Activated naive CD4-positive, alpha-beta T cell treated with anti-CD3 and anti-CD28 coated beads, Interleukin-2, amount 50 U/mL, for 72 hours (primary cell): ENCODE data around the gene ZFR2. TPM values are rescaled to one million over a fixed set of nuclear protein-coding genes. Genes with fewer than 3 reads are reported as not detected.
"Not testable (repeated sequence)": the region's sequence is repeated elsewhere in the genome, so short reads cannot be mapped to it uniquely, and the experiment has no call there.

Source experiments
- ATAC-seq, 2 donors: fragments of 150-1000 bp; cut with Tn5 transposase; 2 replicates each; pipeline ENCODE4 v1.10.0; 2021; ENCODE audit warnings: mild to moderate bottlenecking in 2 of 2, moderate library complexity in 2 of 2
- DNase-seq, 2 donors: peaks; one replicate each; pipeline ENCODE4 v3.0.0; 2021 to 2022; ENCODE audit warnings: low spot score in 2 of 2
- H3K27ac Mint-ChIP-seq, 2 donors: one replicate each; pipeline ENCODE4 v1.8.0; 2022; ENCODE audit warnings: mild to moderate bottlenecking in 2 of 2, mixed read lengths in 2 of 2
- H3K36me3 Mint-ChIP-seq, 2 donors: one replicate each; pipeline ENCODE4 v1.8.0; 2022; ENCODE audit warnings: mixed read lengths in 2 of 2
- H3K9me3 Mint-ChIP-seq, 2 donors: one replicate each; pipeline ENCODE4 v1.8.0; 2022; ENCODE audit warnings: mixed read lengths in 2 of 2
- total RNA-seq, 2 donors: library from RNA; stranded (reverse); gene quantifications; one replicate each; pipeline ENCODE4 v1.2.3, GENCODE V29; 2022

ZFR2 gene
- total RNA-seq, 2 donors from 2014 or later: 0.11 to 0.70 TPM

- Mint-ChIP-seq H3K9me3 (no peaks in the 10 kb centered on the region), H3K27ac (no peak overlapping the region), H3K36me3 (no peaks in the 10 kb centered on the region)
- DNase-seq (no peak), ATAC-seq (no peak)
Observed at GRCh38 chr19:3831601-3832000, 37.2 kb downstream of the ZFR2 start.

- no peaks in the 10 kb centered on the region for H3K9me3 Mint-ChIP-seq
- no peaks in the 10 kb centered on the region for H3K36me3 Mint-ChIP-seq
- no peak overlapping the region for H3K27ac Mint-ChIP-seq
- DNase-seq (no peak), ATAC-seq (no peak)
Observed at GRCh38 chr19:3830621-3831589, 37.9 kb downstream of the ZFR2 start.

DNA sequence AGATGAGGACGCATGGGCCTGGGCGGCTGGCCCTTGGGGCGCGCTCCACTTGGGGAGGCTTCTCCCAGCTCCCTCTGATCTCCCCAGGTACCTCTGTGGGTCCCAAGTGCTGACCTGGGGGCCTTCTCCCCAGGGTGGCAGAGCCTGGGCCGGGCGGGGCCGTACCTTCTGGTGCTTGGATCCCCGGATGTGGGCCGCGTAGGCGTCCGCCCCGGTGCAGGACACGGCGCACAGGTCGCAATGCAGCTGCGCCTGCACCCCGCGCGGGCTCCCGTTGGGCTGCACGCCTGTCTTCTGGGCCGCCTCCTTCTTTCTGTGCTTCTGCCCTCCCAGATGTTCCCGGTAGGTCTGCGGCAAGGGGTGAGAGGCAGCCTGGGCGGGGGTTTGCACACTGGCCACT lies 41.5 kb downstream of the ZFR2 start:
- no peak overlapping the region for H3K27ac Mint-ChIP-seq
- DNase-seq (no peak), ATAC-seq (no peak)
- H3K36me3 Mint-ChIP-seq: no peaks in the 10 kb centered on the region
- H3K9me3 Mint-ChIP-seq: no peaks in the 10 kb centered on the region

DNA sequence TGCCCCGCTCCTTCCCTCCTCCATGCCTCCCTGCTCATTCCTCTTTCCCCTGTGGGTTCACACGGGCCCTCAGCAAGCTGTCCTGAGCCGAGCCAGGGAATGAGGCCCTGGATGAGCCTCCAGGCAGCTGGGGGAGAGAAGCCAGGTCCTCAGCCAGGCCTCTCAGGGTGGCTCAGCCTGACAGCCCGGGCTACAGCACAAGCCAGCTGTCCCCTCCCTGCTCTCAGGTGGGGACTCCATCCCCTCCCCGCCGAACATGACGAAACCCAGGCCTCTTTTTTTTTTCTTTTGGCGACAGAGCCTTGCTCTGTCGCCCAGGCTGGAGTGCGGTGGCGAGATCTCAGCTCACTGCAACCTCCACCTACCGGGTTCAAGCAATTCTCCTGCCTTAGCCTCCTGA lies 42.7 kb downstream of the ZFR2 start:
- peak overlapping the region in 1 of 2 donors; percentile 44 for H3K27ac Mint-ChIP-seq
- ATAC-seq (no peak), DNase-seq (no peak)
- no peaks in the 10 kb centered on the region for H3K9me3 Mint-ChIP-seq
- H3K36me3 Mint-ChIP-seq: no peaks in the 10 kb centered on the region

DNA sequence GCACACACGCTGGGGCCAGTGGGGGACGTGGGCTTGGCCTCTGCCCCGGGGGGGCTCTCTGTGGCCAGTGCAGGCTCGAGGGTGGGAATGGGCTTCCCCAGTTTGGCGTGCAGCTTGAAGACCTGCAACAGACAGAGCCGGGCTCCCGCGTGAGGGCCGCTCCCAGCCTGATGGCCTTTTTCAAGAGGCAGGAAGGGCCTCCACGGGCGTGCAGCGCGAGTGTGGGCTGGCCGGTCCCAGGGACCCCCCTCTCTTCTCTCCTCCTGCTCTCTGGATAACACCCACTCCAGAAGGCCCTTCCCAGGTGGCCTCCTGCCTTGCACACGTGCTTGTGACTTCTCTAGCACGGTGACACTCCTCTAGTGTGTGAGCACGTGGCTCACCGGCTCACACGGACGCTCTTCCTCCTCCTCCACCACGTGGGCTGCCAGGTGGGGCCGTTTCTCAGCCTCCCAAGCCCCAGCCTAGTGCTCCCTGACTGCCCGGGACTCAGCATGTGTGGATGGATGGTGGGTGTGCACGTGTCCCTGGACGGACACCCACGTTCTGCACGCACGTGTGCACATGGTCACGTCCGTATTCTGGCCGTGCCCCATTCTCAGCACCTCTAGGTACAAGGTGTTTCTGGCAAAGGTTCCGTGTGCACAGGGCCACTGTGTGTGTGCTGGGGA lies 43.4 kb downstream of the ZFR2 start:
- DNase-seq: no peak
- Mint-ChIP-seq H3K9me3 (no peaks in the 10 kb centered on the region), H3K27ac (no peak overlapping the region), H3K36me3 (no peaks in the 10 kb centered on the region)
- ATAC-seq: no peak

DNA sequence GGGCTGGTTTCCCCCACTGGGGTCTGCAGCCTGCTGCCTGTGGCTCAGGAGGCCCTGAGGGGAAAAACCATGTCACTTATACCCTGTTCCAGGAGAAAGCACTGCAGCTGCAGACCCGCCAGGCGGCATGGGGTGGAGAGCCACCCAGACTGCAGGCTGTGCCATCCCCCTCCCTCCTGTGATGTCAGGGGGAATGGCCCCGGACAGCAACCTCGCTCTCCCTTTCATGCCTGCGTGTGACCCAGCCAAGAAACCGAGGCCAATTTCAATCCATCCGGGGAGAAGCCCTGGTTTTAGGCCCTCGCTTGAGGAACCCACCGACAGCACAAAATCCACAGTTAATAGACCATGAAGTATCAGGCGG lies 45.5 kb downstream of the ZFR2 start:
- ATAC-seq: no peak
- Mint-ChIP-seq H3K36me3 (no peaks in the 10 kb centered on the region), H3K9me3 (no peaks in the 10 kb centered on the region), H3K27ac (no peak overlapping the region)
- DNase-seq: no peak

DNA sequence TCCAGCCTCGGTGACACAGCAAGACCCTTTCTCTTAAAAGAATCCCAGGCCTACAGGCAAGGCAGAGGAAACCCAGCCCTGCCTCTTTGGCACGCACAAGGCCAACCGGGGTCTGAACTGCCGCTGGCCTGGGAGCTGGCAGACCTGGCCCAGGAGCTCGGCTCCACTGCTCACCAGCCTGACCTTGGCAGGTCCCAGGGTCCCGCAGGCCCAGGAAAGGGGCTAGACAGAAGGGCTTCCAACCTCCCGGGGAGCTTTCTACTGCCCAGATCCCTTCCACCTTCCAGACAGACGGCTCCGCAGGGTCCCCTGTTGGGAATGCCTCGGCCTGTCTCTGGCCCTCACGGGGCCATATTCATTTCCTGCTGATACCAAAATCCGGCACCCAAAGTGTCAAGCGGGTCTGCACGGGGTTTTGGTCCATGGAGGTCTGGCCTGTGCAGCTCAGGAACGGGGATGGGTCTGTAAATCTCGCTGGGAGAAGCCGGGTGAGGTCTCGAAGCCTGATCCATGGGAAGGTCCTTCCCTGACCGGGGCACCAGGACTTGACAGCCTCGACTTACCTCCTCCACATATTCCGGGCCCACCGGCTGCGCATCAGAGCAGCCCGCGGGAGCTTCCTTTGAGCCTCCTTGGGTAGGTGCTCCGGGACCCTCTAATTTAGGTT lies 46.0 kb downstream of the ZFR2 start:
- no peak for DNase-seq
- Mint-ChIP-seq H3K9me3 (no peaks in the 10 kb centered on the region), H3K36me3 (no peaks in the 10 kb centered on the region), H3K27ac (no peak overlapping the region)
- ATAC-seq: no peak

DNA sequence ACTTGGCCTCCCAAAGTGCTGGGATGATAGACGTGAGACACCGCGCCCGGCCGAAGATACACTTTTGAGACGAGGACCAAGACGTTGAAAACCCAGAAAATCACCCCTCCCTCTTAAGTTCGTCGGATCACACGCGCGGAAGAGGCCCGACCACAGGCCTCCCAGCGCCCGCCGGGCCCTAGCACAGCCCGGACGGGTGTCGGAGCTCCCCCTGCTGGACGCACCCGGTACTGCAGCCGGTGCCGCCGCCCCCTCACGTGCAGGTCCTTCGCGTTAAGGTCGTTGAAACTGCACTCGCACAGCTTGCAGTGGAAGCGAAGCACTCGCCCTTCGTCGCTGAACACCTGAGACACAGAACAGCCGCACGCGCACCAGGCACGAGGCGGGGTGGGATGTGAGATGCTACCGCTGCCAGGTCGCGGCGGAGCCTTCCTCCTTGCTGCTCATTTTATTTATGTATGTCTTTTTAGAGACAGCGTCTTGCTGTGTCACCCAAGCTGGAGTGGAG lies 46.9 kb downstream of the ZFR2 start:
- Mint-ChIP-seq H3K36me3 (no peaks in the 10 kb centered on the region), H3K9me3 (no peaks in the 10 kb centered on the region), H3K27ac (peak overlapping the region in 1 of 2 donors; percentile 74)
- ATAC-seq: peak; percentile 71 to 81
- peak; percentile 88 to 98 for DNase-seq

GRCh38 chr19:3821156-3821555 lies 47.7 kb downstream of the ZFR2 start:
- no peaks in the 10 kb centered on the region for H3K36me3 Mint-ChIP-seq
- no peak for DNase-seq
- no peaks in the 10 kb centered on the region for H3K9me3 Mint-ChIP-seq
- H3K27ac Mint-ChIP-seq: peak overlapping the region in 1 of 2 donors; percentile 74
- no peak for ATAC-seq

DNA sequence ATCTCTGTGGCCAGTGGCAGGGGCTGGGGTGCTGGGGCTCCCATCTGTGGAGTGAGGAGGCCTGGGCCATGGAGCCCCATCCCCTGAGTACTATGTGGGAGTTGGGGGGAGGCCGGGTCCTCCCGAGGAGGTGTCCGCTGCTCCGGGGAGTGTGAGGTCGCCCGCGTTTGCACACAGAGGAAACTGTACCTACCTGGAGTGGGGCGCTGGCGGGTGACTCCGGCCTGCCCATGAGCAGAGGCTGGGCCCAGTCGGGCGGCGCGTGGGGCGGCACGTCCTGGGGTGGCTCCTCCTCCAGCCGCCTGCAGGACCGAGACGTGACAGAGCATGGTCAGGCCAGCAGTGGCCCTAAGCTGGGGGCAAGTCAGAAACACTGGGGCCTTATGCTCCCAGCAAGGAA lies 48.8 kb downstream of the ZFR2 start:
- Mint-ChIP-seq H3K27ac (peak overlapping the region in 1 of 2 donors; percentile 84), H3K36me3 (no peaks in the 10 kb centered on the region), H3K9me3 (no peaks in the 10 kb centered on the region)
- ATAC-seq: no peak
- DNase-seq: no peak

GRCh38 chr19:3818918-3819317 lies 49.9 kb downstream of the ZFR2 start:
- ATAC-seq (no peak), DNase-seq (no peak)
- no peaks in the 10 kb centered on the region for H3K9me3 Mint-ChIP-seq
- no peaks in the 10 kb centered on the region for H3K36me3 Mint-ChIP-seq
- peak overlapping the region in 1 of 2 donors; percentile 84 for H3K27ac Mint-ChIP-seq

DNA sequence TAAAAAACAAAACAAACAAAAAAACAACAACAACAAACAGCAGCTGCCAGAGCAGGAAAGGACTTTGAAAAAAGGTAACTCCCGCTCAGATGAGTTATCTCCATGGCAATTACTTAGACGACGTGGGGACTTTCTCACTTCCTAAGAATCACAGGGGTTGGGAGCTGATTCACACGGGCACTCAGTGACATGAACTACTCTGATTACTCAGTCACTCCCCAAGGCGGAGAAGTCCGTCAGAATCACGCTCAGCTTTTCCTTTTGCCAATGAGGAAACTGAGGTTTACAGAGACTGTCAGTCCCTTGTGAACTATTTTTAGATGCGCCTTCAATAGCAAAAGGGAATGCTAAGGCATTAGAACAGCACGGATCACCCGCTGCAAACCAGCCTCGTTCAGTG lies 50.4 kb downstream of the ZFR2 start:
- ATAC-seq (peak; percentile 82 to 89), DNase-seq (no peak)
- Mint-ChIP-seq H3K9me3 (no peaks in the 10 kb centered on the region), H3K27ac (peak overlapping the region in 1 of 2 donors; percentile 84), H3K36me3 (no peaks in the 10 kb centered on the region)

DNA sequence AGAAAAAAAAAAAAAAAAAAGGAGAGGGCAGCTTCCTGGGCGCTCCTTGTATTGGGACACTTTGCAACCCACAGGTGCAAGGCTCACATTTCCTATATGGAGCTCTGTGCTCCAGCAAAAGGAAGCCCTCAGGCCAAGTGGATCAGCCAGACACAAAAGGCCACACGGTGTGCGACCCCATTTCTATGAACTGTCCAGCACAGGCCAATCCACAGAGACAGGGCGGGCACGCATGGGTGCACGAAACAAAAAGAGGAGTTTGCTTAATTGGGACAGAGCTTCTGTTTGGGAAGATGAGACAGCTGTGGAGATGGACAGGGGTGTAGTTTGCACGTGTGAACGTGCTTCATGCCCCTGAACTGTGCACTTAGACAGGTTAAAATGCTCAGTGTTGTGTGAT lies 51.1 kb downstream of the ZFR2 start:
- Mint-ChIP-seq H3K27ac (peak overlapping the region in 1 of 2 donors; percentile 84), H3K9me3 (no peaks in the 10 kb centered on the region), H3K36me3 (peaks cover 0 to 2% of the 10 kb centered on the region in 2 donors)
- no peak for DNase-seq
- ATAC-seq: no peak

DNA sequence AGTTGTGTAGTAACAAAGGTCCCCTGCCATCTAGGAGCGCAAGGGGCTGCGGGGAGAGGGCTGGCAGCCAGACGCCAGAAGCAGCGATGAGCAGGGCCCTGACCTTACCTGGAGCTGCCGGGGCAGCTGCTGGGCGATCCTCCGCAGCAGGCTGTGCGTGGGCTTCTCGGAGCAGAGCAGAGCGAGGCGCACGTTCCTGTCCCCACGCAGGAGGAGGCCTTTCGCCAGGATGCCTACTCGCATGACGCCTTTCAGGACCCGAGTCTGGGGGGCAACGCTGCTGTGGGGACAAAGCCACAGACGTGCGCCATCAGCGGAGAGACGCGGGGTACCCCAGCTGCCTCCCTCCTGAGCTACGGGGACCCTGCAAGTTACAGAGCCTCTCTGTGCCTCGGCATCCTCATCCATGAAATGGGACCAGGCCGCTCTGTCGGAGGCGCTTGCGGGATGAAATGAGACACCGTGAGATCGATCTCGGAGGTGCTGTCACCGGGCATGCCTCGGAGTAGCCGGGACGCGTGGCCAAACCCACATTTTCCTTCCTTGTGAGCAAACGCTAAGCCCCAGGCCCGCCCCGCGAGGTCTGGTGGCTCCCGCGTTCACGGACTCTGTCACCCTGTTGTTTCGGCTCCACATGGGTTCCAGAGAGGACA lies 52.1 kb downstream of the ZFR2 start:
- DNase-seq: no peak
- no peaks in the 10 kb centered on the region for H3K9me3 Mint-ChIP-seq
- no peak for ATAC-seq
- peaks cover 0 to 9% of the 10 kb centered on the region in 2 donors for H3K36me3 Mint-ChIP-seq
- H3K27ac Mint-ChIP-seq: no peak overlapping the region

GRCh38 chr19:3816148-3816547 lies 52.7 kb downstream of the ZFR2 start:
- H3K36me3 Mint-ChIP-seq, H3K9me3 Mint-ChIP-seq, H3K27ac Mint-ChIP-seq, DNase-seq, ATAC-seq: not testable (repeated sequence)

DNA sequence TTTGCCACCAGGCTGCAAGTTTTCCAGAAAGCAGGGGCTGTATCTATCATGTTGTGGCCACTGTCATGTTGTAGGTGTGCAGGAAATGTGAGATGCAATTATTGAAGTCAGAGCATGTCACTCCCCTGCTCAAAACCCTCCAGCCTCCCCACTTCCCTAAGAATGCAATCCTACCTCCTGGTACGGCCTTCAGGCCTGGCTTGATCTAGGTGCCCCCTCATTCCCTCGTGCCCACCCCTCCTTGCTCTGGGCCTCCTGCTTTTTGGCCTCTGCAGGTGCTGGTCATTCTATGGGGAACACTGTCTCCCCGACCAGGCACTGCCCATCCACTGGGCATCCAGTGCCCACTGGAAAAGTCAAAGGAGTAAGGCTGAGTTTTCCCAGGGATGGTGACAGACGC lies 54.2 kb downstream of the ZFR2 start:
- Mint-ChIP-seq H3K36me3 (peaks cover 0 to 9% of the 10 kb centered on the region in 2 donors), H3K9me3 (no peaks in the 10 kb centered on the region), H3K27ac (peak overlapping the region in 1 of 2 donors; percentile 99)
- ATAC-seq (no peak), DNase-seq (no peak)
